VCaP (cell line): ENCODE measurements around the gene CHURC1.

Source experiments
- H3K27ac ChIP-seq: fragments of 450-650 bp; 2 replicates; pipeline ENCODE4 v1.5.1; 2017
- TF ChIP-seq, protein P1 (sequence below): fragments of 450-650 bp; conservative IDR thresholded peaks from 2 replicates; pipeline ENCODE4 v1.5.1; 2017; ENCODE audit warnings: mild to moderate bottlenecking, moderate library complexity

The CHURC1 gene

GRCh38 chr14:64958743-64959142 lies 44.5 kb downstream of the CHURC1 start:
- TF ChIP-seq, protein P1, sequence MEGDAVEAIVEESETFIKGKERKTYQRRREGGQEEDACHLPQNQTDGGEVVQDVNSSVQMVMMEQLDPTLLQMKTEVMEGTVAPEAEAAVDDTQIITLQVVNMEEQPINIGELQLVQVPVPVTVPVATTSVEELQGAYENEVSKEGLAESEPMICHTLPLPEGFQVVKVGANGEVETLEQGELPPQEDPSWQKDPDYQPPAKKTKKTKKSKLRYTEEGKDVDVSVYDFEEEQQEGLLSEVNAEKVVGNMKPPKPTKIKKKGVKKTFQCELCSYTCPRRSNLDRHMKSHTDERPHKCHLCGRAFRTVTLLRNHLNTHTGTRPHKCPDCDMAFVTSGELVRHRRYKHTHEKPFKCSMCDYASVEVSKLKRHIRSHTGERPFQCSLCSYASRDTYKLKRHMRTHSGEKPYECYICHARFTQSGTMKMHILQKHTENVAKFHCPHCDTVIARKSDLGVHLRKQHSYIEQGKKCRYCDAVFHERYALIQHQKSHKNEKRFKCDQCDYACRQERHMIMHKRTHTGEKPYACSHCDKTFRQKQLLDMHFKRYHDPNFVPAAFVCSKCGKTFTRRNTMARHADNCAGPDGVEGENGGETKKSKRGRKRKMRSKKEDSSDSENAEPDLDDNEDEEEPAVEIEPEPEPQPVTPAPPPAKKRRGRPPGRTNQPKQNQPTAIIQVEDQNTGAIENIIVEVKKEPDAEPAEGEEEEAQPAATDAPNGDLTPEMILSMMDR, result no peak
- no peak overlapping the region for H3K27ac ChIP-seq

GRCh38 chr14:64960762-64961276 lies 46.6 kb downstream of the CHURC1 start:
- peak overlapping the region; percentile 65 for H3K27ac ChIP-seq
- TF ChIP-seq, protein P1, result 0 out of 2 replicates have a peak, but pooled peaks have one; percentile 13

- TF ChIP-seq, protein P1, result no peak
- no peak overlapping the region for H3K27ac ChIP-seq
These were observed 49.4 kb downstream of the CHURC1 start for GRCh38 chr14:64963611-64964010.

- peak overlapping the region; percentile 67; the same call in 1 of the 2 replicates for H3K27ac ChIP-seq
These were observed 51.2 kb downstream of the CHURC1 start for GRCh38 chr14:64965356-64966000.

GRCh38 chr14:64966976-64967375 lies 52.7 kb downstream of the CHURC1 start:
- TF ChIP-seq, protein P1, result no peak
- peak overlapping the region; percentile 67 for H3K27ac ChIP-seq

More at GRCh38 chr14:64965356-64966000, 51.2 kb downstream of the CHURC1 start:
- TF ChIP-seq, protein P1, result no peak

DNA sequence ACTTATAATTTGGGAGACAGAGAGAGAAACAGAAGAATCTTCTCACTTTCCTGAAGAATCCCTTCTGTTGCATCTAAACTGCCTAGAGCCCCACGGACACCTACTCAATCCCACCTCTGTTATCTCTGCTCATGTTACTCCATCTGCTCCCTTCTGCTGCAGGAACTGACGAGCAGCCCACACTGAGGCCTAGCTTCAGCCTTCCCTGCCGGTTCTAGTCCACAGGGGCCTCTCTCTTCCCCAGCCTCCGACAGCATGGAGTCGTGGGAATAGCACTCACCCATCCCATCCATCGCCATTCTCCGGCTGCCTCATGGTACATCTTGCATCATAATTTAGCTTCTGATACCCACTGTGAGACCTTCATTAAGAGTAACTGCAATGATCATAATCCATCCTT lies 53.9 kb downstream of the CHURC1 start:
- H3K27ac ChIP-seq, result no peak overlapping the region
- TF ChIP-seq, protein P1, result no peak

DNA sequence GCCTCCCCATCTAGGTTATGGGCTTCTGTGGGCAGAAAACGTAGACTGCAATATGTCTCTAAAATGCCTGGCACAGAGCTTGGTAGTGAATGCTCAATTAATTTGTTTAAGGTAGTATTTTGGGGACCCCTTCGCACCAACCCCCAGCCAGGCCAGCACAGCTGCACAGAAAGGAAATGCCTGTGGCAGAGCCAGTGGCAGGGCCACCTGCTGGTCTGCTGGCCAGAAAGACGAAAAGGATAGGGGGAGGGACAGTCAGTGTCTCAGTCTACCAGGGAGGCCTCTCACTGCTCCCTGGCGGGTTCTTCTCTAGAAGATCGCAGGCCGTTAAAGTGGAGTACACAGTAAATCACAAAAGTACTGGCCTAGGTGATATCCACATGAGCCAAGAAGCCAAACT lies 54.4 kb downstream of the CHURC1 start:
- TF ChIP-seq, protein P1, result no peak
- H3K27ac ChIP-seq, result no peak overlapping the region
